GM12872 (cell line): ENCODE measurements around the gene OPCML.

ENCODE experiments used
- TF ChIP-seq, protein P1 (sequence below): IDR thresholded peaks from 3 replicates; pipeline ENCODE4 v1.5.1; 2011; ENCODE audit warnings: low read depth, mild to moderate bottlenecking, low read length, moderate library complexity; ENCODE audit not compliant: insufficient read depth

Gene OPCML

DNA sequence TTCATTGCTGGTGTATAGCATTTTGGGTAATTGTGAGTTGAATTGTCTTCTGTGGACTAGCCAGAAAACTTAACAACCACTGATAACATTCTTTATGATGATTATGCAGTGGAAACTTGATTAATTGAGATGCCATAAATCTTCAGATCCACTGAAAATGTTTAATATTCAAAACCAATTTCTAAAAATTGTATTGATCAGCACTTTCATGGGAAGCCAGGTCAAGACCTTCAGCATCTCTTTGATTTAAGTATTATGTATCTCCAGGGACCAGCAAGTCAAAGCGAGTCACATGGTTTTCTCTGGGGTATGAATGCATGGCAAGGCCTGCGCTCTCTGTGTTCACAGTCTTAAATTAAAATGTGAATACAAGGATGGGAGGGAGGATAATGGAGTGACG lies 596.9 kb downstream of the OPCML start:
- TF ChIP-seq, protein P1, sequence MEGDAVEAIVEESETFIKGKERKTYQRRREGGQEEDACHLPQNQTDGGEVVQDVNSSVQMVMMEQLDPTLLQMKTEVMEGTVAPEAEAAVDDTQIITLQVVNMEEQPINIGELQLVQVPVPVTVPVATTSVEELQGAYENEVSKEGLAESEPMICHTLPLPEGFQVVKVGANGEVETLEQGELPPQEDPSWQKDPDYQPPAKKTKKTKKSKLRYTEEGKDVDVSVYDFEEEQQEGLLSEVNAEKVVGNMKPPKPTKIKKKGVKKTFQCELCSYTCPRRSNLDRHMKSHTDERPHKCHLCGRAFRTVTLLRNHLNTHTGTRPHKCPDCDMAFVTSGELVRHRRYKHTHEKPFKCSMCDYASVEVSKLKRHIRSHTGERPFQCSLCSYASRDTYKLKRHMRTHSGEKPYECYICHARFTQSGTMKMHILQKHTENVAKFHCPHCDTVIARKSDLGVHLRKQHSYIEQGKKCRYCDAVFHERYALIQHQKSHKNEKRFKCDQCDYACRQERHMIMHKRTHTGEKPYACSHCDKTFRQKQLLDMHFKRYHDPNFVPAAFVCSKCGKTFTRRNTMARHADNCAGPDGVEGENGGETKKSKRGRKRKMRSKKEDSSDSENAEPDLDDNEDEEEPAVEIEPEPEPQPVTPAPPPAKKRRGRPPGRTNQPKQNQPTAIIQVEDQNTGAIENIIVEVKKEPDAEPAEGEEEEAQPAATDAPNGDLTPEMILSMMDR, result no peak

DNA sequence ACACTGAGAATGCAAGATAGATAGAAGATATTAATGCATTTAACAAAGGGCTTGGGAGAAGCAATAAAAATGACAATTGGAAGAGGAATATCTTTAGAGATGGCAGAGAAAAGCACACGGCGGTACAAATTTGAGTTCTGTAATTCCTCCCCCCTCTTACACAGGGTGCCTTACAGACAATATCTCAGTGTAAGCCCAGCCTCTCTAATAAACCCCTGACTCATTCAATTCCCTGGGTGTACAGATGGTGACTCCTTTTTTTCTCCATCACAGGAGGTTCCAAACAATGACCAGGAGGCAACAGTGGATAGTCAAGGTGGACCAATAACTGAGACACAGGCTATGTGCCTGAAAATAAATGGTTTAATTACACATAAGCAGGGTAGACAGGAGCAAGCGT lies 598.6 kb downstream of the OPCML start:
- TF ChIP-seq, protein P1, result no peak

DNA sequence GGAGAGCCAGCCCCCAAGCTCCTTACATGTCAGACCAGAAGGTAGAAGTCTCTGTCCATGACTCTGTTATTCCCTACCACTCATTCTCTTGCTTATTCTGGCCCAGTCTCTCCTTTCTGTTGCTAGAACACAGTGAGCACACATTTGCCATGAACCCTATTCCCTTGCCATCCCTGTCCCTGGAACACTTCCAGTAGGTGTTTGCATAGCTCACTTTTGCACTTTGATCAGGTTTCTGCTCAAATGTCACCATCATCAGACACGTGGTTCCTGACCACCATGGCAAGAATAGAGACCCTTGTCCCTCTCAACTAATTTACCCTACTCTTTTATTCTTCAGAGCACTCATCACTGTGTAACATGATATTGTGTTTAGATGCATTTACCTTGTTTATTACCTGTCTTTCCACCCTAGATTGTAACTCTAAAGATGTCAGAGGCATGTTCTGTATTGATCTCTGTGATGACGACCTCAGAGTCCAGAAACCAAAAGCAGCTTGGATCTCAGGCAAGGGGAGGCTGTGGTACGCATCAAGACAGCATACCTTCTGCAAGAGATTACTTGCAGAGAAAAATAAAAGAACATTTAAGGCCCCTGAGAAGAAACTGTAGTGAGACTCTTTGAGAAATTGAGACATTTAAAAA lies 606.4 kb downstream of the OPCML start:
- TF ChIP-seq, protein P1, result no peak

DNA sequence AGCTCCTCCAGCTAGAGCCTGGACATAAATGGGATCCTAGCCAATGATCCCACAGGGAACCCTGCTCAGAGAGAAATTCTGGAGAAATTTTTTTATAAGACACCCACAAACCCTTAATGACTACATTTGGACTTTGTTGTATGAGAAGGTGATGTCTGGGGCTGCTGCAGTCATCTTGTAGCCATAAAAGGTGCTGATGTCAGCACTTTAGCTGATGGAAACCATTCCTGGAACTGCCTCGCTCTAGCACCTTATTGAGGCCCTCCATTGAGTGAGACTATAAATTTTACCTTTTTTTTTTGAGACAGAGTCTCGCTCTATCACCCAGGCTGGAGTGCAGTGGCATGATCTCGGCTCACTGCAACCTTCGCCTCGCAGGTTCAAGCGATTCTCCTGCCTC lies 610.7 kb downstream of the OPCML start:
- TF ChIP-seq, protein P1, result no peak

DNA sequence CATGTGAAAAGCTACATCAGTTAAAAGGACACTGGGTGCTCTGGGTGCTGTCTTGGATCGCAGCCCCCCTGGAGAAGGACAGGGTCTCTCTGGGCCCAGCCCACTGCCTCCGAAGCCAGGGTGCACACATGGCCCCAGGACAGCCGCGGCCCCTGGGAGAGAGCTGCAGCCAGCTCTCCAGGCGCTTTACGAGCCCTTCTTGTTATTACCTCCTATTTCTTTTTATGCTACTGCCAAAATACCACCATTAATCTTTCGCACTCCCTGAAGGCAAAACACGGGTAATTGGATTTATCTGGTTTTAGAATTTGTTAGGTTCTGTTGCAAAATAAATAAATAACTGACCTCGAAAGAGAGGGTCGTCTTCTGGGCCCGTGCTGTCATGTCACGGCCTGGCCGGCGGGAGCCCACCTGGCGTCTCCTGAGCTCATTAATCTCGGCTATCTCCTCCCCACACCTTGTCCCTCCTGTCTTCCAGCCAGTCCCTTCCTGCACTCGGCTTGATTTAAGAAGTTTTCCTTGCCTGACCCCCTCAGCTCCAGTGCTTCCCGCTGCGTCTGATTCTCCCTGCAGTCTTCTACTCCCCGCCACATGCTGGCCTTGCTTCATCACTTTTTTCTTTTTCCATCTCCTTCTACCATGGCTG lies 611.7 kb downstream of the OPCML start:
- TF ChIP-seq, protein P1, result no peak

DNA sequence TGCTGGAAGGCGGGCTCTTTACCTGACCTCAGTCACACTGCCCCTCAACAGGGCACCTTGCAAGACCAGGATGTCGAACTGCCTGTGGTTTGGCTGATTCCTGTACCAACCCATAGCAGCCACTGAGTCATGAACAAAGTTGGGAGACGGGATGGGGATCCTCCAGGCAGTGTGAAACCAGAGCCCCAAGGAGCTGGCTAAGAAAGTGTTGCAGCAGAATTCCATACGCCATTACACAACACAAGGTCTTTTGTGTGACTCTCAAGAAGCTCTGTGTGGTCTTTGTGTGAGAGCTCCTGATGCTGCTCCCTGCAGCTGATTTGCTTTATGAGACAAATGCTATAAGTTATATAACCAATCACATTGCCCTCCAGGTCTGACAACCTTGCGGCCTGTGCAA lies 617.7 kb downstream of the OPCML start:
- TF ChIP-seq, protein P1, result no peak

DNA sequence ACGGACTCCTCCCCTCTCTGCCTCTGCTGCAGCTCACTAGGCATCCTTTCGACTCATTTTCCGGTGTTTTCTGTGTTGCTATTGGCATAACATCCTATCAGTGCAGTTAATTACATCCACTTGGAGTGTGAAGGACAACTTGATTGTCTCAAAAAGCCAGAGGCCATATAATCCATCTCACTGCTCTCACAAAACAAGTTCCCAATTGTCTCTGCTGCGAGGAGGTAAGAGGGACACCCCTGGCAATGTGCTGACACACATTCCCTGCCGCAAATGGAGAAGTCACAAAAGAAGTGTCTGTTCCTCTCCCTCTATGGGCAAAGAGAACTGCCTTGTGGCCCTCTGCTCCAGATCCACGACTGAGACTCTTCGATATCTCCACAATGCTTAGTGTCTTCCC lies 618.4 kb downstream of the OPCML start:
- TF ChIP-seq, protein P1, result no peak
